Kidney tubule cell (primary cell): Measurements from ENCODE around the gene BANK1.
"Not testable (repeated sequence)": the region's sequence is repeated elsewhere in the genome, so short reads cannot be mapped to it uniquely, and the experiment has no call there.

Experiments used
- DNase-seq: peaks from one replicate; pipeline ENCODE4 v3.0.0-alpha.2; 2018; ENCODE audit warnings: low spot score

BANK1 gene

GRCh38 chr4:101888472-101888871 lies 97.9 kb downstream of the BANK1 start:
- DNase-seq, result no peak

GRCh38 chr4:101905527-101905926 lies 115.0 kb downstream of the BANK1 start:
- not testable (repeated sequence) for DNase-seq

GRCh38 chr4:101910786-101911373 lies 120.3 kb downstream of the BANK1 start:
- DNase-seq, result no peak

- DNase-seq, result no peak
These were observed 121.1 kb downstream of the BANK1 start for GRCh38 chr4:101911616-101912015.

GRCh38 chr4:101914761-101915160 lies 124.2 kb downstream of the BANK1 start:
- DNase-seq, result no peak

- no peak for DNase-seq
These were observed 128.9 kb downstream of the BANK1 start for GRCh38 chr4:101919373-101919977.

- DNase-seq, result no peak
These were observed 130.8 kb downstream of the BANK1 start for GRCh38 chr4:101921370-101921769.

- DNase-seq, result no peak
These were observed 141.1 kb downstream of the BANK1 start for GRCh38 chr4:101931619-101932018.

GRCh38 chr4:101933855-101934254 lies 143.3 kb downstream of the BANK1 start:
- DNase-seq, result no peak

GRCh38 chr4:101938836-101939235 lies 148.3 kb downstream of the BANK1 start:
- DNase-seq, result no peak

- DNase-seq, result peak; percentile 56
These were observed 151.4 kb downstream of the BANK1 start for GRCh38 chr4:101941816-101942358.

- no peak for DNase-seq
These were observed 152.4 kb downstream of the BANK1 start for GRCh38 chr4:101942891-101943290.

GRCh38 chr4:101944649-101945048 lies 154.1 kb downstream of the BANK1 start:
- DNase-seq, result peak; percentile 64

GRCh38 chr4:101948055-101948454 lies 157.5 kb downstream of the BANK1 start:
- DNase-seq, result no peak

- no peak for DNase-seq
These were observed 158.4 kb downstream of the BANK1 start for GRCh38 chr4:101948951-101949350.

- no peak for DNase-seq
These were observed 159.9 kb downstream of the BANK1 start for GRCh38 chr4:101950258-101950979.

- DNase-seq, result no peak
These were observed 162.5 kb downstream of the BANK1 start for GRCh38 chr4:101952985-101953384.

- DNase-seq, result peak; percentile 94
These were observed 163.4 kb downstream of the BANK1 start for GRCh38 chr4:101953949-101954348.

- DNase-seq, result no peak
These were observed 163.8 kb downstream of the BANK1 start for GRCh38 chr4:101954351-101954750.

- peak; percentile 71 for DNase-seq
These were observed 164.6 kb downstream of the BANK1 start for GRCh38 chr4:101954975-101955678.

GRCh38 chr4:101956068-101956825 lies 165.7 kb downstream of the BANK1 start:
- DNase-seq, result no peak

- no peak for DNase-seq
These were observed 168.0 kb downstream of the BANK1 start for GRCh38 chr4:101958547-101958946.
